ENCODE results near the gene TNS4. TPM values are rescaled to one million over a fixed set of nuclear protein-coding genes. Genes with fewer than 3 reads are reported as not detected.

Gene TNS4
- total and polyA plus RNA-seq, 8 donors = 0.03 to 1.6 (median 0.18) TPM; not detected in 2

- Histone ChIP-seq H3K9me3 (no peaks in the 10 kb centered on the region), H3K27me3 (no peaks in the 10 kb centered on the region), H3K27ac (peak overlapping the region in 1 of 2 donors; percentile 13), H3K4me1 (peaks cover 8 to 24% of the 10 kb centered on the region in 2 donors), H3K4me3 (no peak overlapping the region), H3K36me3 (no peaks in the 10 kb centered on the region)
- ATAC-seq = no peak
- no peak for DNase-seq
- intact Hi-C loops (cut with DNase I) = no loop called here
- no peak for TF ChIP-seq CTCF (IDR thresholded peaks at IDR 0.05)
Observed at GRCh38 chr17:40511667-40512220, 10.3 kb upstream of the TNS4 start.

GRCh38 chr17:40511136-40511535 is 9.7 kb upstream of the TNS4 start:
- Histone ChIP-seq H3K4me1 (peaks cover 8 to 18% of the 10 kb centered on the region in 2 donors), H3K27me3 (no peaks in the 10 kb centered on the region), H3K36me3 (no peaks in the 10 kb centered on the region), H3K27ac (no peak overlapping the region), H3K9me3 (no peaks in the 10 kb centered on the region), H3K4me3 (no peak overlapping the region)
- intact Hi-C loops (cut with DNase I) = no loop called here
- DNase-seq (peak in 1 of 4 donors; percentile 6), ATAC-seq (no peak)
- no peak for TF ChIP-seq CTCF (IDR thresholded peaks at IDR 0.05)

GRCh38 chr17:40510328-40510648 is 8.9 kb upstream of the TNS4 start:
- Histone ChIP-seq H3K4me3 (no peak overlapping the region), H3K27me3 (no peaks in the 10 kb centered on the region), H3K27ac (no peak overlapping the region), H3K36me3 (no peaks in the 10 kb centered on the region), H3K4me1 (peaks cover 8 to 10% of the 10 kb centered on the region in 2 donors), H3K9me3 (no peaks in the 10 kb centered on the region)
- ATAC-seq (no peak), DNase-seq (peak in 1 of 4 donors; percentile 30)
- intact Hi-C loops (cut with DNase I) = no loop called here
- TF ChIP-seq CTCF (IDR thresholded peaks at IDR 0.05) = no peak

- DNase-seq = peak in 1 of 4 donors; percentile 17
- TF ChIP-seq CTCF (IDR thresholded peaks at IDR 0.05) = no peak
- H3K4me1 ChIP-seq = peaks cover 7 to 8% of the 10 kb centered on the region in 2 donors
- no peak overlapping the region for H3K27ac ChIP-seq
- H3K4me3 ChIP-seq = no peak overlapping the region
- no peak for ATAC-seq
- H3K27me3 ChIP-seq = no peaks in the 10 kb centered on the region
- H3K9me3 ChIP-seq = no peaks in the 10 kb centered on the region
- H3K36me3 ChIP-seq = no peaks in the 10 kb centered on the region
- intact Hi-C loops (cut with DNase I) = no loop called here
Observed at GRCh38 chr17:40509626-40510327, 8.4 kb upstream of the TNS4 start.

GRCh38 chr17:40506786-40507185 is 5.4 kb upstream of the TNS4 start:
- Histone ChIP-seq H3K36me3 (no peaks in the 10 kb centered on the region), H3K4me1 (peaks cover under 1 to 1% of the 10 kb centered on the region in 2 donors), H3K27ac (no peak overlapping the region), H3K9me3 (no peaks in the 10 kb centered on the region), H3K4me3 (no peak overlapping the region), H3K27me3 (no peaks in the 10 kb centered on the region)
- TF ChIP-seq CTCF (IDR thresholded peaks at IDR 0.05) = no peak
- ATAC-seq (no peak), DNase-seq (peak in 1 of 4 donors; percentile 4)
- intact Hi-C loops (cut with DNase I) = no loop called here
